Adrenal gland (tissue), 5 donors: ENCODE measurements around the gene TLR6.

Source experiments
- CTCF ChIP-seq, 6 experiments: fragments of 450-650 bp in 4 of 6; fragments of 200-600 bp in 2 of 6; sonication (generic) in 1 of 6; IDR thresholded peaks; 1 replicate in 5 of 6; 2 replicates in 1 of 6; pipeline versions ENCODE4 v1.5.1 to v1.8.0; 2016 to 2021; ENCODE audit warnings: antibody characterized with exemption in 6 of 6, mild to moderate bottlenecking in 2 of 6, moderate library complexity in 1 of 6
- POLR2A ChIP-seq, 2 donors: fragments of 450-650 bp; IDR thresholded peaks; one replicate each; pipeline ENCODE4 v1.6.1; 2017; ENCODE audit warnings: antibody characterized with exemption in 2 of 2, mild to moderate bottlenecking in 2 of 2, moderate library complexity in 1 of 2
- donor health status: DM: no; HTN: no; CAD: no.

- TF ChIP-seq CTCF (IDR thresholded peaks at IDR 0.05) (peak in 1 of 6 experiments; percentile 11), POLR2A (IDR thresholded peaks at IDR 0.05) (no peak)
Measured at GRCh38 chr4:38783109-38783460, 73.5 kb downstream of the TLR6 start.
